Nephron progenitor cell (in vitro differentiated cells): Measurements from ENCODE around the gene PDE6B.

Experiments used
- DNase-seq: peaks from one replicate; pipeline ENCODE4 v3.0.0; 2021
- H3K27ac Mint-ChIP-seq: 2 replicates; pipeline ENCODE4 v1.8.0; 2021; ENCODE audit warnings: mild to moderate bottlenecking, moderate library complexity, mixed read lengths
- H3K27me3 Mint-ChIP-seq: 2 replicates; pipeline ENCODE4 v1.8.0; 2021; ENCODE audit warnings: mild to moderate bottlenecking, low read depth, mixed read lengths; ENCODE audit not compliant: poor library complexity
- H3K36me3 Mint-ChIP-seq: 2 replicates; pipeline ENCODE4 v1.8.0; 2021; ENCODE audit warnings: low read depth, mixed read lengths
- H3K4me1 Mint-ChIP-seq: 2 replicates; pipeline ENCODE4 v1.8.0; 2021; ENCODE audit warnings: mixed read lengths
- H3K4me3 Mint-ChIP-seq: 2 replicates; pipeline ENCODE4 v1.8.0; 2021; ENCODE audit warnings: mild to moderate bottlenecking, moderate library complexity, mixed read lengths
- H3K9me3 Mint-ChIP-seq: 2 replicates; pipeline ENCODE4 v1.8.0; 2021; ENCODE audit warnings: mild to moderate bottlenecking, moderate library complexity, mixed read lengths
- CTCF ChIP-seq: fragments of 200-600 bp; sonication (generic); IDR thresholded peaks from 2 replicates; pipeline ENCODE4 v1.5.0; 2021; ENCODE audit warnings: antibody characterized with exemption

PDE6B gene

GRCh38 chr4:717601-718320, 92.4 kb downstream of the PDE6B start:
- H3K36me3 Mint-ChIP-seq = peaks cover 55% of the 10 kb centered on the region
- no peak for DNase-seq
- H3K27me3 Mint-ChIP-seq = no peaks in the 10 kb centered on the region
- TF ChIP-seq CTCF = no peak
- no peaks in the 10 kb centered on the region for H3K9me3 Mint-ChIP-seq
- H3K4me3 Mint-ChIP-seq = no peak overlapping the region
- H3K27ac Mint-ChIP-seq = peak overlapping the region; percentile 99
- peaks cover 13% of the 10 kb centered on the region for H3K4me1 Mint-ChIP-seq

- Mint-ChIP-seq H3K9me3 (no peaks in the 10 kb centered on the region), H3K27me3 (no peaks in the 10 kb centered on the region), H3K4me3 (no peak overlapping the region), H3K36me3 (peaks cover 62% of the 10 kb centered on the region), H3K4me1 (peaks cover 13% of the 10 kb centered on the region), H3K27ac (peak overlapping the region; percentile 48)
- no peak for DNase-seq
- TF ChIP-seq CTCF = no peak
Measured at GRCh38 chr4:718460-718859, 93.1 kb downstream of the PDE6B start.
